Left renal cortex interstitium (tissue), 4 donors: ENCODE results near the gene CBARP. TPM values are rescaled to one million over a fixed set of nuclear protein-coding genes. Genes with fewer than 3 reads are reported as not detected.

Experiments
- DNase-seq, 4 donors: peaks; one replicate each; pipeline ENCODE4 v3.0.0-alpha.2; 2013; ENCODE audit warnings: low read depth in 4 of 4, low spot score in 2 of 4, missing footprints in 1 of 4
- polyA plus RNA-seq, 4 donors: library from polyadenylated mRNA; unstranded; fragments of 120-200 nt; gene quantifications; one replicate each; pipeline ENCODE4 v1.2.1, GENCODE V29; 2013; ENCODE audit not compliant: insufficient read length in 4 of 4

The CBARP gene
- polyA plus RNA-seq = 1 to 10 TPM; 1.1 to 5.9 (median 3.5) TPM

DNA sequence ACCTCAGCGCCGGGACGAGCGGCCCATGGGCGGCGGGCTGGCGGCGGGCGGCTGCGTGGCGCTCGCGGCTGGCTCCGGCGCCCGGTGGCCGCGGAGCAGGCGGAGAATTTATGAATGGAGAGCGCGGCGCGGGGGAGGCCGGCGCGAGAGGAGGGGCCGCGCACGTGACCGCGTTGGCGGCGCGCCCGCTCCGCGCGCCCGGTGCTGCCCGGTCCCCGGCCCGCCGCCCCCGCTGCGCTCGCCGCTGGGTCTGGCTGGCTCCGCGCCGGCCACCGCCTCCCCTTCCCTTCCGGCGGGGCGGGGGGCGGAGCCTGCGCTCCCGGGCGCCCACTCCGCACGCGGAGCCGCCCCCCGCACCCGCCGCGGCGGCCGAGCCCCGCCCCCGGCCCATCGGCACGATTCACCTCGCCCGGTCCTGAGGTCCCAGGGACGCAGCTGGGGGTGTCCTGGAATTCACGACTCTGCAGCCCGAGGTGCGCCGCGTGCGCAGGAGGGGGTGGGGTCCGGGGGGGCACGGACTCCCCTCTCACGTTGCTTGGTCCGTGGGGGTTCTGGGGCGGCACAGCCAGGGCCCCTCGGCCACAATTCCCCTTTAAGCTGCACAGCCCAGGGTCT, at the start of gene CBARP:
CBARP (minus strand) TSS at position 252 of the 615 bp plus-strand sequence. CDS start 1,905 bp downstream, outside the sequence.
- DNase-seq = no peak

DNA sequence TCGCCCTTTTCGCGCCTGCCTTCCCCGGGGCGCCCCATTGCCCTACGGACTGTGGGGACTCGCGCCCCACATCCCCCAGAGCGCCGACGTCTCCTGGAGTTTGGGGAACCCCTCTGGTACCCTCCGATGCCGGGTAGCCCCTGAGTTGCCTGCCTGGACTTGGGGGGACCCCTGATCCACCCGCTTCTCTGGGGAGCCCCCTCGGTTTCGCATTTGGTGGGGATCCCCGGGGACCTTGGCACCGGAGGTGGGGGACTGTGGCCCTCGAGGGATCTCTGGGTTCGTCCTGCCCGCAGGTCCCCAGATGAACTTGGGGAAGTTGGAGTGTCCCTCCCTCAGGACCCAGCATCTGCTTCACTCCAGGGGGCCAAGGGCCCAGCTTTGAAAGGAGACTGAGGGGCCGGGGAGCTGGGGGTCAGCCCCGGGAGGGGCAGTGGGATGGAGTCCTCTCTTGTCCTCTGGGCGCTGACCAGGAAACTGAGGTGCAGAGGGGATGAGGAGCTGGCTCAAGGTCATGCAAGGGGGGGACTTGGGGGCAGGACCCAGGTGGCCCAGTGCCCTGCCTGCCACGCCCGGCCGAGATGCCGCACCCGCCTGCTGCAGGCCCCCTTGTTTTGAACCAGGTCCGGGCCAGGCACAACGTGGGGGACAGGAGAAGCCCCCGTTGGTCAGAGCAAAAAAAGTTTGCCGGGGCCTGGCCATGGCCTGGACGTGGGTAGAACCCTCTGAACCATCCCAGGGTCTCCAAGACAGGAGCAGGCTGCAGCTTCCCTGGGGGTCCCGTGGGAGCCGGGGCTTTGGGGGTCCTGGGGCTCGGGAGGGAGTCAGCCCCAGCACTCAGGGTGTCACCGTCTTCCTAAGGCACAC, 48.9 kb upstream of the CBARP start:
- DNase-seq = no peak

DNA sequence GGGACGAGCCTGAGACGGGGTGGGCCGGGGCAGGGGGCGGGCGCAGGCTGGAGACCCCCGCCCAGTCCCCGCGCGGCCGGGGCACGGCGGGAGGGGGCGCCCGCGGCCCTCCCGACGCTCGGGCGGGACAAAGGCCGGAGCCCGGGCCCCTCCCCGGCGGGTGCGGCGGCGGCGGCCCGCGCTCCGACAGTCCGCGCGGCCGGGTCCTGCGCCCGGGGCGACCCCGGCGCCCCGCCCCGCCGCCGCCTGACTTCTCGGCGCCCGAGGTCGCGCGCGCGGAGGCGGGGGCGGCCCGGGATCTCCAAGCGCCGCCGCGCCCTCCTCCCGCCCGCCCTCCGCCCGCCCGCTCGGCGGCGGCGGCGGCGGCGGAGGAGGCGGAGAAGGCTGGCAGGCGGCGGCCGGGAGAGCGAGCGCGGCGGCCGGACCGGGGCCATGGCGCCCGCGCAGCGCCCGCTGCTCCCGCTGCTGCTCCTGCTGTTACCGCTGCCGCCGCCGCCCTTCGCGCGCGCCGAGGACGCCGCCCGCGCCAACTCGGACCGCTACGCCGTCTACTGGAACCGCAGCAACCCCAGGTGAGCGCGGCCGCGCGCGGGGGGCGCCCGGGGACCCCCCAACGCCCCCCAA, 48.0 kb upstream of the CBARP start, which contains the start of gene EFNA2:
EFNA2 (plus strand) TSS at position 137 of the 624 bp plus-strand sequence; CDS start at position 433, 296 bp downstream.
- DNase-seq = no peak

- DNase-seq = no peak
Measured at GRCh38 chr19:1284979-1285736, 47.4 kb upstream of the CBARP start.

DNA sequence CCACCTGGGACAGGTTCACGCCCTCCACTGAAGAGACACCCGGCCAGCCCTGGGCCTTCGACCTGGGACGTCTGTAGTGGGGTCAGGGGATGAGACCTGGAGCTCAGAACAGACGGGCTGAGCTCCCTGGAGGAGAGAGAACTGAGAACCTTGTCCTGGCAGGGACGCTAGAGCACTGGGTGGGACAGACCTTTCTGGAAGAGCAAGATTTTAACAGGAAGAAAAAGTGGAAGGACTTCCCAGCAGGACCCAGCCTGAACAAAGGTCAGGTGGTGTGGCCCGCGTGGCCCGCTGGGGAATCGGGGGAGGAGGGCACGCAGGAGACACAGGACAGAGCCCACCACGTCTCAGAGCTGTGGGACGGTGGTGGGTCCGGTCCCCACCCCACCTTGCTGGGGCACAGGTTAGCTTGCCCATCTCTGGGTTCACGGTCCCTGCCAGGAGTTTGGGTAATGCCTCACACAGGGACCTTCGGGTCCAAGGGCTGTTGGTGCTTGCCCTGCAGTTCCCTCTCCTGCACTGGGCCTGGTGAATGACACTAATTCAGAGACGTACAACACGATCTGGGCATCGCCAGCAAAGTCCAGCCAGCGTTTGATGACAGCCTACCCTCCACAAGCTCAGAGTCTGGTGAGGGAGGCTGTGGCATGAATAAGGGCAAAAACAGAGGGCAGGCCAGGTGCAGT, 46.6 kb upstream of the CBARP start:
- DNase-seq = no peak

DNA sequence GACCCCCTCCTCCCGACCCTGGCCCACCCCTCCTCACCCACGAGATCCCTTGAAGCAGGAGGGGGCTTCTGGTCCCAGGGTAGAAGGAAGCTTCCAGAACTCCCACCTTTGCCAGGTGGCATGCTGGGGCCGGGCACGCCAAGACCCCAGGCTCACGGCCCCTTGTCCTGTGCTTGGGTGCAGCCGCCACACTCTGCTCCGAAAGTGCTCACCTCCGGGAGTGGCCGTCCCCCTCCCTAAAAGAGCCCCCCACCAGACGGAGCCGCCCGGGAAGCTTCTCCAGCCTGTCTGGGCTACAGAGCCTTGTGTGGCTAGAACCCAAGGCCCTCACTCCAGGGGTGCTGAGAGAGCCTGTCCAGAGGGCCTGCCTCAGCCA, 46.1 kb upstream of the CBARP start:
- DNase-seq = no peak

DNA sequence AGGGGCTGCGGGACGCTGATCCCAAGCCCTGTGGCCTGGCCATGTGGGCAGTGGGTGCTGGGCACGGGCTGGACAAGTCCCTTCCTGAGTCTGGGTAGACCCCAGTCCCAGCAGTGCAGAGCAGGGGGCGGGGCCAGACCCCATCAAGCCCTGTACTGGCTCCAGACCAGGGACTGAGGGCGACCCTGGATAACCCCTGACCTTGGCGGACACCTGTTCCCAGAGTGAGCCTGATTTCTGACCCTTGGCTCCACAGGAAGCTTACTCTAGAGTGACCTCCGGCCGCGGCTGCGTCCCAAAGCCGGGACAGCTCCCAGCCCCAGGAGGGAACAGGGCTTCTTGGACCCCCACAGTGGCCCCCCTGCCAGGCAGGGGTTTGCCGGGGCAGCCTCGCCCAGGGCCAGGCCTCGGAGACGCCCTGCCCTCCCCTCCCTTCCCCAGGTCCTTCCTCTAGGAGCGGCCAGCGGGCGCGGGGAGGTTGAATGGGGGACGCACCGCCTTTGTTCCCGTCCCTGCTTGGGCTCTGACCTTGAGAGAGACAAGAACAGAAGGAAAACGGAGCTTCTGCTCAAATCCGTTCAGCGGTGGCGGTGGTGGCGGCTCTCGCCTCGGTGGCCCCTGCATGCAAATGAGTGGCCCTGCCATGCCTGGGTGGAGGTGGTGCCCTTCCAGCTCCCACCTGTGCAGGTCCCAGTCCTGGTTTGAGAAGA, 45.6 kb upstream of the CBARP start:
- no peak for DNase-seq

DNA sequence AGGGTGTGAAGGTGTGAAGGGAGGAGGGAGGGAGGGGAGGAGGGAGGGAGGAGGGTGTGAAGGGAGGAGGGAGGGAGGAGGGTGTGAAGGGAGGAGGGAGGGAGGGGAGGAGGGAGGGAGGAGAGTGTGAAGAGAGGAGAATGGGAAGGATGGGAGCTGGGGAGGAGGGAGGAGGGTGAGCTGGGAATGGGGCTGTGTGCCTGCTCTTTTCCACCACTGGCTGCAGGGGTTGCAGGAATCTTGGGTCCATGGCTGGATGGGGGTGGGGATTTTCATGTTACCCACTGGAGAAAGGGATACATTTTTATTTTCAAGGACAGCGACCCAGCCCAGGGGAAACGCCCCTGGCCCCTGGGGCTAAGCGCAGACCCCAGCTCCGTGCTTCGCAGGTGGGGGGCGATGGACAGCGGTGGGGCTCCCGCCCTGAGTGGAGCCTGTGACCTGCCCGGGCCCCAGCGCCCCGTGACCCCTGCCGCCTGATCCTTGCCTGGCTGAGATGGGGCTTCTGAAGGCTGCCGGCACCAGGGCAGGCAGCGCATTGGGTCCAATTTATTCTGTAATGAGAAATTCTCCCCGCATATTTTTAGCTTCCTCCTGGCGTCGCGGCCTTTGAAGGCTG, 44.9 kb upstream of the CBARP start:
- DNase-seq = no peak

GRCh38 chr19:1281569-1282287, 43.9 kb upstream of the CBARP start:
- no peak for DNase-seq

- no peak for DNase-seq
Measured at GRCh38 chr19:1280636-1281568, 43.1 kb upstream of the CBARP start.

DNA sequence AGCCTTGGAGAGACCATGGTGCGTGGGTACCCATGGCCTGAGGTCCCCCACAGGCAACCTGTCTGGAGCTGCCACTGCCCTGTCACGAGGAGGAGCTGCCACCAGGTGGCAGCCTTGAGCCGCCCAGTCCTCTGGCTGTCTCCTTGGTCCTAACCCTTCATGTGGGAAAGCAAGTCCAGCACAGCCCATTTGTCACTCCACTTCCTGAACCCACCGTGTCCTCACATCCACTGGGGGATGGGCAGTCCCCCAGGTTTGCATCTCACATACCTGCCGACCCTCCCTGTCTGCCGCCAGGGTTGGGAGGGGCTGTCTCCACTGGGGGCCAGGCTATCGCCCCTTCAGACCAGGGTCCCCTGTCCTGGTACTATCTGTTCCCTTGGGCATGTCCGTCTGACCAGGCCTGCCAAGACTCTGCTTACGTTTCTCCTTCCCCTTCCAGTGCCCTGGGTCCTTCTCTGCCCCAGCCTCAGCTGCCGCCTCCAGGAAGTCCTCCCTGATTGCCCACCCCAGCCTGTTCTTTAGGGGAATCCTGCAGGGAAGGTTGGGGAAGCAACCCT, 42.1 kb upstream of the CBARP start:
- DNase-seq = no peak

GRCh38 chr19:1278713-1279660, 41.2 kb upstream of the CBARP start:
- DNase-seq = no peak

DNA sequence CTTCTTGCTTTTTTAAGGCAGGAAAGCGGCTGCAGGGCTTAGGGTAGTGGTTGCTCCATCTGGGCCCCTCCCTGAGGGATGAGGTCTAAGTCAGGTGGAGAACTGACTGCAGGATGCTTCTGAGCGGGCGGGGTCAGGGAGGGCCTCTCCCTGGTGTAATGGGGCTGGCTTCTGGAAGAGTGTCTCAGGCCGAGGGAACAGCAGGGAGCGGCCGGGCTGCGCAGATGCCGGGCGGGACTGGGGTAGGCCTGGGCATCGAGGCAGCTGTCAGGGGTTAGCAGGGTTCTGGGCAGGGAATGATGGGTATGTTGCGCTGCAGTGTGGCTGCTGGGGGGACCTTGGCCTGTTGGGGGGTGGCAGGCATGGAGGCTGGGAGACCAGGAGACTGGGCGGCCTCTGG, 40.3 kb upstream of the CBARP start:
- no peak for DNase-seq

DNA sequence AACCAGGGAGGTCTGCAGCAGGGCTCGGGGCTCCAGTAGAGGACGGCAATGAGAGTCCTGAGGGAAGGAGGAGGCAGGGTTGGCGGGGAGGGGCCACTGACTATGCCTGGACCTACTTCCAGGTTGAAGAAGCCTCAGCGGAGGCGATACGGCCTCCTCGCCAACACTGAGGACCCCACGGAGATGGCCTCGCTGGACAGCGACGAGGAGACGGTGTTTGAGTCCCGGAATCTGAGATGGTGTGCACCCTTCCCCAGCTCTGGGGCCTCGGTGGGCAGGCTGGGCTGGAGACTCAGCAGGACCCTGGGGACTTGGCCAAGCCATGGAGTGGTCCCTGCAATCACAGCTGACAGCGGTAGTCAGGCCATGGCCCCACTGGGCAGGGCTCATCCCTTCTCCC, 39.3 kb upstream of the CBARP start:
- DNase-seq = no peak

DNA sequence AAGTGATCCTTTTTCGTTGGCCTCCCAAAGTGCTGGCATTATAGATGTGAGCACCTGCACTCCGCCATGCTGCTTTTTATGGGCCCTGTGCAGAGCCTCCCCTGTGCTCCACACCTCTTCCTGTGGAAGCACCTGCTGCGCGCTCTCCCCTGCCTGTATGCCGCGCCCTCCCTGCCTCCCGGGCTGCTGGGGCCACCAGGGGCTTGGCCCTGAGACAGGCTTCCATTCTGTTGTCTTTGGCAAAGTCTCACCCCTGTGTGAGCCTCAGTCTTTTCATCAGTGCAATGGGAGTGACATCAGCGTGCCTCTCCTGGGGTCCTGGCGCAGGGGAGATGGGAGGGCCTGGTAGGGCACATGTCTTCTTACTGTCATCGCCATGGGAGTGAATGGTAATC, 38.8 kb upstream of the CBARP start:
- DNase-seq = no peak
